ENCODE data around the gene DNM3.
A peak's percentile ranks its signal among the peaks of the same experiment; 100 is the strongest.

Gene DNM3

GRCh38 chr1:172148213-172148612 lies 306.9 kb downstream of the DNM3 start:
- in situ Hi-C loops (cut with MboI; ENCODE audit: low pct_unique_long_range_greater_than_20kb, low sequenced_read_pairs, unreplicated experiment), result no loop called here
- no peak for DNase-seq (ENCODE audit: low spot score)
- no peak for TF ChIP-seq CTCF (IDR thresholded peaks at IDR 0.05; ENCODE audit: extremely low read depth, insufficient read depth, missing control alignments)

- in situ Hi-C loops (cut with MboI; ENCODE audit: low pct_unique_long_range_greater_than_20kb, low sequenced_read_pairs, unreplicated experiment), result no loop called here
- TF ChIP-seq CTCF (IDR thresholded peaks at IDR 0.05; ENCODE audit: extremely low read depth, insufficient read depth, missing control alignments), result no peak
- no peak for DNase-seq (ENCODE audit: low spot score)
Measured at GRCh38 chr1:172148707-172149106, 307.4 kb downstream of the DNM3 start.

GRCh38 chr1:172149346-172149745 lies 308.0 kb downstream of the DNM3 start:
- no peak for DNase-seq (ENCODE audit: low spot score)
- TF ChIP-seq CTCF (IDR thresholded peaks at IDR 0.05; ENCODE audit: extremely low read depth, insufficient read depth, missing control alignments), result no peak
- in situ Hi-C loops (cut with MboI; ENCODE audit: low pct_unique_long_range_greater_than_20kb, low sequenced_read_pairs, unreplicated experiment), result no loop called here

- DNase-seq (ENCODE audit: low spot score), result peak; percentile 12
- in situ Hi-C loops (cut with MboI; ENCODE audit: low pct_unique_long_range_greater_than_20kb, low sequenced_read_pairs, unreplicated experiment), result no loop called here
- no peak for TF ChIP-seq CTCF (IDR thresholded peaks at IDR 0.05; ENCODE audit: extremely low read depth, insufficient read depth, missing control alignments)
Measured at GRCh38 chr1:172154551-172154950, 313.3 kb downstream of the DNM3 start.

GRCh38 chr1:172155766-172156165 lies 314.5 kb downstream of the DNM3 start:
- in situ Hi-C loops (cut with MboI; ENCODE audit: low pct_unique_long_range_greater_than_20kb, low sequenced_read_pairs, unreplicated experiment), result no loop called here
- TF ChIP-seq CTCF (IDR thresholded peaks at IDR 0.05; ENCODE audit: extremely low read depth, insufficient read depth, missing control alignments), result no peak
- DNase-seq (ENCODE audit: low spot score), result no peak

GRCh38 chr1:172162236-172162635 lies 320.9 kb downstream of the DNM3 start:
- in situ Hi-C loops (cut with MboI; ENCODE audit: low pct_unique_long_range_greater_than_20kb, low sequenced_read_pairs, unreplicated experiment), result no loop called here
- no peak for TF ChIP-seq CTCF (IDR thresholded peaks at IDR 0.05; ENCODE audit: extremely low read depth, insufficient read depth, missing control alignments)
- no peak for DNase-seq (ENCODE audit: low spot score)

Measured in GM13977 (cell line).